BJ (cell line): Measurements from ENCODE around the gene MACF1. TPM values are rescaled to one million over a fixed set of nuclear protein-coding genes. Genes with fewer than 3 reads are reported as not detected.

Source experiments
- CTCF ChIA-PET: fragments of 350-600 bp; formaldehyde crosslinking; extraction: SDS; loops from one replicate; lab custom pipeline; 2021; ENCODE audit warnings: antibody characterized with exemption, inconsistent platforms; lab: Yijun Ruan, JAX
- POLR2A ChIA-PET: fragments of 300-600 bp; sonication (Branson Sonifier 250); formaldehyde crosslinking; extraction: SDS; loops from one replicate; lab custom pipeline; 2021; ENCODE audit warnings: antibody characterized with exemption; lab: Charles Lee
- DNase-seq: peaks from one replicate; pipeline ENCODE4 v3.0.0-alpha.2; 2011; ENCODE audit warnings: low read depth
- H3K27me3 ChIP-seq: 2 replicates; pipeline ENCODE4 v1.6.0; 2011; ENCODE audit warnings: low read length; ENCODE audit not compliant: control insufficient read depth, insufficient read depth
- H3K36me3 ChIP-seq: 2 replicates; pipeline ENCODE4 v1.5.1; 2011; ENCODE audit warnings: low read length; ENCODE audit not compliant: control insufficient read depth, insufficient read depth
- H3K4me3 ChIP-seq: 2 replicates; pipeline ENCODE4 v1.5.1; 2011; ENCODE audit warnings: low read depth, mild to moderate bottlenecking, control low read depth, low read length
- CTCF ChIP-seq: IDR thresholded peaks from 2 replicates; pipeline ENCODE4 v1.5.1; 2011; ENCODE audit warnings: low read depth, mild to moderate bottlenecking, control low read depth, inconsistent platforms, low read length, moderate library complexity; ENCODE audit not compliant: insufficient read depth
- polyA plus RNA-seq: library from polyadenylated mRNA; depleted of rRNA; stranded (reverse); fragments of >200 nt; gene quantifications from 2 replicates; pipeline ENCODE4 v1.2.3, GENCODE V29; 2011

MACF1 gene
- polyA plus RNA-seq, 1 experiment = 57.3 TPM

GRCh38 chr1:39328095-39328494 lies 123.6 kb downstream of the MACF1 start:
- no peak overlapping the region for H3K4me3 ChIP-seq
- no peak for TF ChIP-seq CTCF
- ChIA-PET POLR2A (no interaction called here), CTCF (interaction anchor here (0.6 kb wide), 2 partner anchors 87 to 118 kb away, joined by 3 read pairs; no protein-coding TSS in a partner anchor)
- DNase-seq = no peak
- H3K27me3 ChIP-seq = no peaks in the 10 kb centered on the region
- H3K36me3 ChIP-seq = peaks cover 28% of the 10 kb centered on the region

GRCh38 chr1:39328586-39329121 lies 124.2 kb downstream of the MACF1 start:
- TF ChIP-seq CTCF = no peak
- DNase-seq = no peak
- Histone ChIP-seq H3K27me3 (no peaks in the 10 kb centered on the region), H3K4me3 (no peak overlapping the region), H3K36me3 (peaks cover 28% of the 10 kb centered on the region)
- POLR2A ChIA-PET = no interaction called here
- CTCF ChIA-PET = interaction anchor here (0.6 kb wide), 1 partner anchor 118 kb away, joined by 3 read pairs; no protein-coding TSS in a partner anchor

- Histone ChIP-seq H3K27me3 (no peaks in the 10 kb centered on the region), H3K4me3 (no peak overlapping the region), H3K36me3 (peaks cover 19% of the 10 kb centered on the region)
- DNase-seq = no peak
- ChIA-PET CTCF (no interaction called here), POLR2A (no interaction called here)
- TF ChIP-seq CTCF = no peak
Observed at GRCh38 chr1:39331647-39332046, 127.2 kb downstream of the MACF1 start.

- no peak overlapping the region for H3K4me3 ChIP-seq
- ChIA-PET CTCF (interaction anchor here (0.6 to 2.0 kb wide), 2 partner anchors 77 to 79 kb away, joined by 3 to 4 read pairs; no protein-coding TSS in a partner anchor), POLR2A (no interaction called here)
- H3K27me3 ChIP-seq = no peaks in the 10 kb centered on the region
- H3K36me3 ChIP-seq = peaks cover 16% of the 10 kb centered on the region
- DNase-seq = no peak
- TF ChIP-seq CTCF = no peak
Observed at GRCh38 chr1:39332291-39332690, 127.8 kb downstream of the MACF1 start.

- Histone ChIP-seq H3K36me3 (peaks cover 16% of the 10 kb centered on the region), H3K27me3 (no peaks in the 10 kb centered on the region), H3K4me3 (no peak overlapping the region)
- TF ChIP-seq CTCF = no peak
- ChIA-PET CTCF (interaction anchor here (0.6 to 2.0 kb wide), 2 partner anchors 77 to 78 kb away, joined by 3 to 4 read pairs; no protein-coding TSS in a partner anchor), POLR2A (no interaction called here)
- DNase-seq = no peak
Observed at GRCh38 chr1:39332828-39333227, 128.3 kb downstream of the MACF1 start.
